Stimulated activated CD4-positive, alpha-beta T cell treated with anti-CD3 and anti-CD28 coated beads, Interleukin-1b, Interleukin-23, amount 100 ng/mL, for 1 hour (primary cell): ENCODE data around the gene ARL5C.

Experiments
- DNase-seq, 2 donors: peaks; one replicate each; pipeline ENCODE4 v3.0.0-alpha.2; 2020; ENCODE audit warnings: low read depth in 2 of 2

The ARL5C gene

GRCh38 chr17:39165841-39166349 lies at the start of gene ARL5C:
TSS of gene ARL5C (minus strand) at chr17:39166161. CDS start at chr17:39165760, 401 bp downstream.
- DNase-seq, result no peak

GRCh38 chr17:39213852-39214251 lies 47.9 kb upstream of the ARL5C start:
- DNase-seq, result no peak

DNA sequence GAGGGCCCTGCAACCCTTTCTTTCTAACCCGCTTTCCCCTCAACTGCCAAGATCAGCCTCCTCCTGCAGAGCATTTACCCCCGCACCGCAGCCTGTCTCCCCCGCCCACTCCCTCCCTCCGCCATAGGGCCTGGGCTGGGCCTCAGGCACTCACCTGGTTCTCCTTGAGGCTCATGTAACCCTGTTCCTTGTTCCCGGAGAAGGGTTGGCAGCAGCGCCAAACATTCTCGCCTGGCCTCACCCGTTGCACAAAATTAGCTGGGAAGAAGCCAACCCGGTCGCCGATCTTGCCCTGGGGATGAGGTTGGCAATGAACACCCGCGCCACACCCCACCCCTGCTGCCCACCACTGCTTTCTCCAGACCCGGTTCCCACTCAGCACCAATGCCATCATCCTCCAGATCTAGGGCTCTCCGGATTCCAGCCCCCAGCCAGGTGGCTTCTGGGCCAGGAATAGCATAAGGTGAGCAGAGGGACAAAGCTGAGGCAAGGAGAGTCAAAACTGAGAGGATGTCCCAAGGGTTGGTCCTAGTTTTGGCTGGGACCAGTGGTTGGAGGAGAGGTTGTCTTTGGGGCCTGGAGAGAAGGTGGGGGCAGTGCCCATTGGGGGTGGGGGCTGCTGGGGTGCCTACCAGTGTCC lies 47.0 kb upstream of the ARL5C start:
- no peak for DNase-seq

- no peak for DNase-seq
These were observed 46.3 kb upstream of the ARL5C start for GRCh38 chr17:39212195-39212810.

- DNase-seq, result no peak
These were observed 44.1 kb upstream of the ARL5C start for GRCh38 chr17:39210093-39210434.

- peak in 1 of 2 donors; percentile 40 for DNase-seq
These were observed 43.5 kb upstream of the ARL5C start for GRCh38 chr17:39209317-39210092.

DNA sequence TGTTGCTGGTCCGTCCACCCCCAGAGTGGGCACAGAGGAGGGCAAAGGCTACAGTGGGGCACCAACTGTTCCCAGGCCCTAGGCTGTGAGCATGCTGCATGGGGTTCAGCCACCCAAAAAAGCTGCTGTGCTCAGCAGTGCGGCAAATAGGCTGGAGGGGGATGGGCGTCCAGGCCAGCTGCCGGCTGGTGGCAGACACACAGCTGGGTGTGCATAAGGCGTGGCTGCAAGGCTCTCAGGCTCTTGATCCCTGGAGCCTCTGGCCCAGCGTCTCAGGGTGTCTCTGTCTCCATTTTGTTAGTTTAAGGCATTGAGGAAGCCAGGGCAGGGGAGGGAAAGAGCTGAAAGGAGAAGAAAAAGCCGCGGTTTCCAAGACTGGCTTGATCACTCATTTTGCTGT lies 42.9 kb upstream of the ARL5C start:
- no peak for DNase-seq

DNA sequence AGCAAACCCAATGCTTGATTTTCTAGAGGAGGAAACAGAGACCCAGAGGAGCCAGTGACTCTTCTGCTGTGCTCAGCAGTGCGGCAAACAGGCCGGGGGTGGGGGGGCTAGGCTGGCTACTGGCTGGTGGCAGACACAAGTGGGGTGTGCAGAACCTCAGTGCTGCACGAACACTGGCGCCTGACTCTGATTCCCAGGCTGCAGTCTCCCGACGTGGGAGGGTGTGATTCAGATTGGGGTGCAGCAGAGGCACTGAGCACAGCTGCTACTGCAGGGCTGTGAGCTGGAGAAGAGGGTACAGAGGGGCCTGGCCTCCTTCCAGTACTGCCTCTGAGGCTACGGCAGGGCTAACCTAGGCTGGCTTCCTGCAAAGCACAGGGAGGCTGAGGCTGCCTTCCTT lies 42.2 kb upstream of the ARL5C start:
- no peak for DNase-seq

- DNase-seq, result no peak
These were observed 39.2 kb upstream of the ARL5C start for GRCh38 chr17:39205112-39205526.

DNA sequence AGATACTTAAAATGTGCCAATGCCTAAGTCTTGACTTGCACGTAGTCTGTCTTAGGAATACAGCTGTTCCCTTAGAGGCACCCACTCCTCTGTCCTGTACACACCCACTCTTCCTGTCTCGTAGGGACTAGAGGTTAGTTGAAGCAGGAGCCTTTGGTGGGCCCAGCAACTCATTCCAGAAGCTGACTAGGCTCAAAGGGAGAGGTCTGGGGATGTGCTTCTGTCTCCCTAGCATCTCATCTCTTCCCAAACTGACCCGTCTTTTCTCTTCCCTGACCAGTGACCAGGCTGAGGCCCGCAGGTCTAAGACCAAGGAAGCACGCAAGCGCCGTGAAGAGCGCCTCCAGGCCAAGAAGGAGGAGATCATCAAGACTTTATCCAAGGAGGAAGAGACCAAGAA lies 38.3 kb upstream of the ARL5C start:
- no peak for DNase-seq

DNA sequence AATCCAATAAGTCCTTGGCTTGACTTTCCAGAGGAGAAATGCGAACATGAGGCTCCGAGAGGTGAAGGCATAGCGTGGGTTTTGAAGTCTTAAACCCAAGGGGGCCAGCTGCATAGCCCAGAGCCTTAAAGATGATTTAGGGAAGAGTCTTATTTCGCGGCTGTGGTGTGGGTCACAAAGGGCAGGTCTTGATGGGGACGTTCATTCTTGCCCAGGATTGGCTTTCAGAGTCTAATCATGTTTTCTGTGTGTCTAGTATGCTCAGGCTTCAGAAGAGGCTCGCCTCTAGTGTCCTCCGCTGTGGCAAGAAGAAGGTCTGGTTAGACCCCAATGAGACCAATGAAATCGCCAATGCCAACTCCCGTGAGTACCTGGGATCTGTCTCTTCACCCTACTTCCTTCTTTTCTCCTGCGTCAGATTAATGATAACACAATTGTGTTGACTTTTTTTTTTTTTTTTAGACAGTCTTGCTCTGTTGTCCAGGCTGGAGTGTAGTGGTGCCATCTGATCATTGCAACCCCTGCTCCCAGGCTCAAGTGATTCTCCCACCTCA lies 35.1 kb upstream of the ARL5C start:
- no peak for DNase-seq

GRCh38 chr17:39200070-39200879 lies 34.3 kb upstream of the ARL5C start, which contains the start of gene RPL19:
TSS of gene RPL19 (plus strand) at chr17:39200283. CDS start at chr17:39200345, 62 bp downstream.
- peak; percentile 51 to 57 for DNase-seq

- DNase-seq, result peak; percentile 67 to 72
These were observed 33.8 kb upstream of the ARL5C start for GRCh38 chr17:39199820-39200069.

- no peak for DNase-seq
These were observed 32.2 kb upstream of the ARL5C start for GRCh38 chr17:39198186-39198566.

DNA sequence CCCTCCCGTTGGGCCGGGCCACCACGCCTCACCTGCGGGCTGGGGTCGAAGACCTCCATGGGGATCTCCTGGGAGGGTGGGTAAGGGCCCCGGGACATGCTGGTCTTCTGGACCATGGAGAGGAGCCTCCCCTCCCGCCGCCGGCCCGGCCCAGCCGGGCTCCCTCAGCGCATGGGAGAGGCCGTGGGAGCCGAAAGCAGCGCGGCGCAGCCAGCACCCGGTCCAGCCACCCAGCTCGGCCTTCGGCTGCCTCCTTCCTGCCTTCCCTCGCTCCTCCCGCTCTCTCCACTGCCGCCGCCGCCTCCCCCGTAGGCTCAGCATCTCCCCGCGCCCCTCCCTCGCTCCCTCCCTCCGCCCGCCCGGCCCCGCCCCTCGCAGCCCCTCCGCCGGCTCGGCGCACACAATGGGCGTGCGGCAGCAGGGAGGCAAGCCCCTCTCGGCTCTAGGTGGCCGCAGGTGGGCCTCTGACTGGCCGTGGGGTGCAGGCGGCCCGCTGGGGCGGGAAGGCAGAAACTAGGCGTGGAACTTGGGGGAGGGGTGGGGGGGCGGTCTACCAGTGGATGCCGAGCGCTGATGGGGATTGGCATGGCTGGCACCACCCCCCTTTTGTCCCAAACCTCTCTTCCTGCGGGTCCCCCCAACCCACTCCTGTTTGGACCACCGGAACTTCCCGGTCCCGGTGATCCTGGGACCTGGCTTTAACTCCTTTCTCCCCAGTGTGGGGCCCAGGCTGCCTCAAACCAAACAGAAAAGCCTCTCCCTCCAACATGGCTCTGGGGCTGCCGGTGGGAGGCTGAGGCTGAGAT lies 31.6 kb upstream of the ARL5C start, which contains the start of gene CACNB1:
Gene CACNB1, minus strand, starts transcription at position 290 of the 806 bp plus-strand sequence. Its CDS starts 174 bp downstream, at position 116.
- DNase-seq, result peak; percentile 23 to 48

DNA sequence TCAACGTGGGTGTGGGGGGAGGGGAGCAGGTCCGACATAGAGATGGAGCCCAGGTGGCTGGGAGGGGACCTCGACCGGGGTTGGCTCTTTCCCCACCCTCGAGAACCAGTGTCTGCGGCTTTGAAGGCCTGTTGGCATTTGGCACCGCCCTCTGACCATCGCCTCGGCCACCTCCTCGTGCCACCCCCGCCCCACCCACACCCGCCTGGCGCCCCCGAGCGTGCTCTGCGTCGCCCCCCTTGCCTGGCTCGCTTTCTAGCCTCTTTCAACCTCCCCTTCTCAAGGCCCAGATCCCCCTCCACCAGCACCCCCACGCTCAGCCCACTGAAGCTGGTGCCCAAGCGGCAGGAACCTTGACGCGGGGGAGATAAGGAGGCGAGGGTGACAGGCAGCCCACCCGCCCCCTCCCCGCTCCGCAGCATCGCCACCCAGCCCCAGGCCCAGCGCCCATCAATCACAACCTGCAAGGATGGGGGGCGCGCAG lies 30.9 kb upstream of the ARL5C start:
- no peak for DNase-seq

DNA sequence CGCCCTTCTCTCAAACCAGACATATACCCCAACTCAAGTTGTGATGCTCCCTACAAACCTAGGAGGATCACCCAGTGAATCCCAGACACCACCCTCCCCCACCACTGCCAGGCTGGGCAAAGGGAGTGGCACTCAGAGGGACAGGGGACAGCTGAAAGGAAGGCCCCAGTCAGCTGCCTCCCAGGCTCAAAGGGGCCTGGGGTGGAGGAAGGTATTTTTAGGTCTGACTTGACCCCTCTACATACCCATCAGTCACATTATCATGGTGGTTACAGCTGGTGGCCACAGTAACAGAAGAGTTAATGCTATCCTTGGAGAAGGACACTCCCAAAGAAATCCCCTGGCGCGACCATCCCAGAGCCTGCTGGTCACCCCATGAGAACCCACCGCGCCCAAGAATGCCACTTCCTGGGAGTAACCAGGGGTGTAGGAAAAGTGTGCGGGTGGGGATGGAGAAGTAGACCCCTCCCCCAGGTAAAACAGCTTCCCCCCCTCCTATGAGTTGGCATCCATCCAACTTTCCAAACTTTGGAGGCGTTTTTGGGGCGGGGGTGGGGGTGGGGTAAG lies 30.4 kb upstream of the ARL5C start:
- DNase-seq, result no peak

GRCh38 chr17:39195568-39196160 lies 29.7 kb upstream of the ARL5C start:
- no peak for DNase-seq

DNA sequence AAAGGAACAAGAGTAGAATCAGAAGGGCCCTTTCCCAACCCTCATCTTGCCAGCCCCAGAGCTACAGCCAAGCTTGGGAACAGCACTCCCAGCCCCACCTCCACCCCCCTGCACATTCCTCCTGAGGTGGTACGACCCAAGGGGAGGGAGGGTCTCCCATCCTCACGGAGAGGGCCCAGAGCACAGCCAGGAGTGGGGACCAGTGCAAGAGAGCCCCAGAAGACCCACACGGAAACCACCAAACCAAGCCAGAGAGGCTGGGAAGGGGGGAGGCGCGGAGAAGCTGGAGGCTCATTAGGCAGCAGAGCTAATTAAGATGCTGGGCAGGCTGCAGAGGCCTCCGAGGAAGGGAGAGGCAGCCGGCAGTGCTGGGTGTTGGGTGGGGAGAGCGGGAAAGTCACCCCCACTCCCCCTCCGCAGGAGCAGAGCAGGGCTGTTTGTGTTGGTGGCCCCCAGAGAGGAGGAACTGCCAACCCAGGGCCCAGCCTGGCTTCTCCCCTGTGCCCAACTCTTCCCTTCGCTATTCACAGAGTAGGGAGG lies 29.1 kb upstream of the ARL5C start:
- no peak for DNase-seq
